Peyer's patch (tissue), 4 donors: ENCODE measurements around the gene CREB3L4.

Experiments used
- POLR2A ChIP-seq, 2 donors: fragments of 450-650 bp; IDR thresholded peaks; one replicate each; pipeline ENCODE4 v1.5.1; 2017; ENCODE audit warnings: antibody characterized with exemption in 2 of 2, mild to moderate bottlenecking in 2 of 2, moderate library complexity in 2 of 2
- TF ChIP-seq, protein P1 (sequence below), 6 experiments: fragments of 450-650 bp in 4 of 6; fragments of 200-600 bp in 2 of 6; sonication (generic) in 1 of 6; IDR thresholded peaks; one replicate each; pipeline ENCODE4 v1.5.1; 2017 to 2019; ENCODE audit warnings: antibody characterized with exemption in 6 of 6, mild to moderate bottlenecking in 3 of 6, moderate library complexity in 1 of 6

GRCh38 chr1:153922076-153922971, 45.4 kb upstream of the CREB3L4 start:
- TF ChIP-seq, protein P1, sequence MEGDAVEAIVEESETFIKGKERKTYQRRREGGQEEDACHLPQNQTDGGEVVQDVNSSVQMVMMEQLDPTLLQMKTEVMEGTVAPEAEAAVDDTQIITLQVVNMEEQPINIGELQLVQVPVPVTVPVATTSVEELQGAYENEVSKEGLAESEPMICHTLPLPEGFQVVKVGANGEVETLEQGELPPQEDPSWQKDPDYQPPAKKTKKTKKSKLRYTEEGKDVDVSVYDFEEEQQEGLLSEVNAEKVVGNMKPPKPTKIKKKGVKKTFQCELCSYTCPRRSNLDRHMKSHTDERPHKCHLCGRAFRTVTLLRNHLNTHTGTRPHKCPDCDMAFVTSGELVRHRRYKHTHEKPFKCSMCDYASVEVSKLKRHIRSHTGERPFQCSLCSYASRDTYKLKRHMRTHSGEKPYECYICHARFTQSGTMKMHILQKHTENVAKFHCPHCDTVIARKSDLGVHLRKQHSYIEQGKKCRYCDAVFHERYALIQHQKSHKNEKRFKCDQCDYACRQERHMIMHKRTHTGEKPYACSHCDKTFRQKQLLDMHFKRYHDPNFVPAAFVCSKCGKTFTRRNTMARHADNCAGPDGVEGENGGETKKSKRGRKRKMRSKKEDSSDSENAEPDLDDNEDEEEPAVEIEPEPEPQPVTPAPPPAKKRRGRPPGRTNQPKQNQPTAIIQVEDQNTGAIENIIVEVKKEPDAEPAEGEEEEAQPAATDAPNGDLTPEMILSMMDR (IDR thresholded peaks at IDR 0.05) = peak in 2 of 6 experiments; percentile 15 to 17
- no peak for TF ChIP-seq POLR2A (IDR thresholded peaks at IDR 0.05)
